Keratinocyte (primary cell): Measurements from ENCODE around the gene PTPRN2. TPM values are rescaled to one million over a fixed set of nuclear protein-coding genes. Genes with fewer than 3 reads are reported as not detected.

Source experiments
- DNase-seq: peaks from one replicate; pipeline ENCODE4 v3.0.0-alpha.2; 2011; ENCODE audit warnings: low read depth, missing footprints, low spot score
- FAIRE-seq: peaks from 2 replicates; lab custom pipeline; 2011; peaks lifted over from hg19 to GRCh38; lab: Jason Lieb, UNC
- H2AFZ ChIP-seq: 2 replicates; pipeline ENCODE4 v1.6.0; 2012; ENCODE audit warnings: low read length, control low read depth, inconsistent platforms; ENCODE audit not compliant: control insufficient read depth
- H3K27ac ChIP-seq: 2 replicates; pipeline ENCODE4 v1.5.1; 2011; ENCODE audit warnings: low read length; ENCODE audit not compliant: control insufficient read depth, insufficient read depth
- H3K27me3 ChIP-seq: 3 replicates; pipeline ENCODE4 v1.6.0; 2011; ENCODE audit warnings: low read length; ENCODE audit not compliant: control insufficient read depth, insufficient read depth; ENCODE audit errors: extremely low read depth
- H3K36me3 ChIP-seq, 2 experiments: 2 replicates in 1 of 2; 3 replicates in 1 of 2; pipeline ENCODE4 v1.5.1; 2011; ENCODE audit warnings: low read length in 2 of 2, mild to moderate bottlenecking in 1 of 2; ENCODE audit not compliant: control insufficient read depth in 2 of 2, insufficient read depth in 2 of 2; ENCODE audit errors: extremely low read depth in 1 of 2
- H3K4me1 ChIP-seq: 3 replicates; pipeline ENCODE4 v1.5.1; 2011; ENCODE audit warnings: low read length; ENCODE audit not compliant: control insufficient read depth, insufficient read depth; ENCODE audit errors: extremely low read depth
- H3K4me2 ChIP-seq: 3 replicates; pipeline ENCODE4 v1.6.0; 2011; ENCODE audit warnings: low read depth, low read length; ENCODE audit not compliant: control insufficient read depth, insufficient read depth; ENCODE audit errors: extremely low read depth
- H3K4me3 ChIP-seq, 3 experiments: fragments of 200-600 bp in 1 of 3; sonication (generic) in 1 of 3; 2 replicates in 2 of 3; 3 replicates in 1 of 3; pipeline ENCODE4 v1.5.1; 2011 to 2016; ENCODE audit warnings: low read length in 3 of 3, mild to moderate bottlenecking in 3 of 3, control low read depth in 2 of 3, inconsistent platforms in 1 of 3, low read depth in 1 of 3, mixed read lengths in 1 of 3, mixed run types in 1 of 3, moderate library complexity in 1 of 3; ENCODE audit not compliant: control insufficient read depth in 2 of 3, insufficient read depth in 2 of 3; ENCODE audit errors: extremely low read depth in 1 of 3
- H3K79me2 ChIP-seq: 2 replicates; pipeline ENCODE4 v1.6.0; 2012; ENCODE audit warnings: low read length; ENCODE audit not compliant: control insufficient read depth, insufficient read depth
- H3K9ac ChIP-seq: 3 replicates; pipeline ENCODE4 v1.6.0; 2011; ENCODE audit warnings: low read length; ENCODE audit not compliant: control insufficient read depth, insufficient read depth; ENCODE audit errors: extremely low read depth
- H3K9me1 ChIP-seq: 3 replicates; pipeline ENCODE4 v1.6.0; 2011; ENCODE audit warnings: low read length; ENCODE audit not compliant: control insufficient read depth, insufficient read depth; ENCODE audit errors: extremely low read depth
- H3K9me3 ChIP-seq: 2 replicates; pipeline ENCODE4 v1.5.1; 2012; ENCODE audit warnings: low read depth, low read length; ENCODE audit not compliant: control insufficient read depth
- H4K20me1 ChIP-seq: 3 replicates; pipeline ENCODE4 v1.6.0; 2011; ENCODE audit warnings: low read length; ENCODE audit not compliant: control insufficient read depth, insufficient read depth; ENCODE audit errors: extremely low read depth
- EZH2 ChIP-seq: IDR thresholded peaks from one replicate; pipeline ENCODE4 v1.6.1; 2012; ENCODE audit warnings: inconsistent platforms, mild to moderate bottlenecking, low read length, moderate library complexity
- dilution Hi-C: fragments of 300-500 bp; cut with MboI; formaldehyde crosslinking; loops from one replicate; pipeline ENCODE4 v1.7.0; 2020; ENCODE audit warnings: low sequenced_read_pairs; ENCODE audit not compliant: extremely low pct_ligation_motif_present
- polyA plus RNA-seq, 5 experiments: library from polyadenylated mRNA; depleted of rRNA in 3 of 5; stranded (reverse) in 3 of 5; stranded (forward) in 1 of 5; unstranded in 1 of 5; fragments of >200 nt; gene quantifications; 1 replicate in 1 of 5; 2 replicates in 3 of 5; 3 replicates in 1 of 5; pipeline versions ENCODE4 v1.2.1 to v1.2.3, GENCODE V29; 2011 to 2012; ENCODE audit warnings: missing spikeins in 2 of 5, low read depth in 1 of 5, low replicate concordance in 1 of 5
- TF ChIP-seq, protein P1 (sequence below), 3 experiments: IDR thresholded peaks in 1 of 3; conservative IDR thresholded peaks in 1 of 3; optimal IDR thresholded peaks in 1 of 3; 2 replicates in 2 of 3; 3 replicates in 1 of 3; pipeline versions ENCODE3 to v1.5.1; 2011; ENCODE audit warnings: low read length in 3 of 3, mild to moderate bottlenecking in 3 of 3, moderate library complexity in 2 of 3, control low read depth in 1 of 3, inconsistent platforms in 1 of 3; ENCODE audit not compliant: insufficient read depth in 2 of 3; ENCODE audit errors: extremely low read depth in 1 of 3

Gene PTPRN2
- polyA plus RNA-seq, 1 donor (not counting 4 experiments of a cell fraction or from before 2014, with no cell fraction given) = not detected

DNA sequence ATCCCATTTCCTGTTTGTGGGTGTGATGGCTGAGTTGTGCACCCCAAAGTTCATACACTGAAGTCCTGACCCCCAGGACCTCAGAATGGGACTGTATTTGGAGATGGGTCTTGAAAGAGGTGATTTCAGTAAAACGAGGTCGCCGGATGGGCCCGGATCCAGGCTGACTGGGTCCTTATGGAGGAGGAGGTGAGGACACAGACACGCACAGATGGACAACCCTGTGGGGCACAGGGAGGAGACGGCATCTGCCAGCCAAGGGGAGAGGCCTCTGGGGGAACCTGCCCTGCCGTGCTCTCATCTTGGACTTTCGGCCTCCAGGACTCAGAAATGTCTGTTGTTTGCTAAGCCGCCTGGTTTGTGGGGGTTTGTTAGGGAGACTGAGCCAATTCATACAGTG is 61.1 kb downstream of the PTPRN2 start:
- no peak for FAIRE-seq
- TF ChIP-seq, protein P1, sequence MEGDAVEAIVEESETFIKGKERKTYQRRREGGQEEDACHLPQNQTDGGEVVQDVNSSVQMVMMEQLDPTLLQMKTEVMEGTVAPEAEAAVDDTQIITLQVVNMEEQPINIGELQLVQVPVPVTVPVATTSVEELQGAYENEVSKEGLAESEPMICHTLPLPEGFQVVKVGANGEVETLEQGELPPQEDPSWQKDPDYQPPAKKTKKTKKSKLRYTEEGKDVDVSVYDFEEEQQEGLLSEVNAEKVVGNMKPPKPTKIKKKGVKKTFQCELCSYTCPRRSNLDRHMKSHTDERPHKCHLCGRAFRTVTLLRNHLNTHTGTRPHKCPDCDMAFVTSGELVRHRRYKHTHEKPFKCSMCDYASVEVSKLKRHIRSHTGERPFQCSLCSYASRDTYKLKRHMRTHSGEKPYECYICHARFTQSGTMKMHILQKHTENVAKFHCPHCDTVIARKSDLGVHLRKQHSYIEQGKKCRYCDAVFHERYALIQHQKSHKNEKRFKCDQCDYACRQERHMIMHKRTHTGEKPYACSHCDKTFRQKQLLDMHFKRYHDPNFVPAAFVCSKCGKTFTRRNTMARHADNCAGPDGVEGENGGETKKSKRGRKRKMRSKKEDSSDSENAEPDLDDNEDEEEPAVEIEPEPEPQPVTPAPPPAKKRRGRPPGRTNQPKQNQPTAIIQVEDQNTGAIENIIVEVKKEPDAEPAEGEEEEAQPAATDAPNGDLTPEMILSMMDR (optimal IDR thresholded peaks at IDR 0.05 in 1 of 3, IDR thresholded peaks at IDR 0.05 in 1 of 3, conservative IDR thresholded peaks at IDR 0.05 in 1 of 3; ENCODE audit: extremely low read depth in 1 of 3, insufficient read depth in 2 of 3, low read length in 3 of 3) = no peak
- TF ChIP-seq EZH2 = no peak
- Histone ChIP-seq H3K79me2 (no peaks in the 10 kb centered on the region), H3K9me1 (no peaks in the 10 kb centered on the region), H3K9me3 (peaks cover 16% of the 10 kb centered on the region), H3K4me1 (no peaks in the 10 kb centered on the region), H3K27ac (no peak overlapping the region), H2AFZ (no peak overlapping the region), H3K4me2 (no peak overlapping the region), H3K4me3 (no peak overlapping the region), H3K9ac (no peak overlapping the region), H3K36me3 (no peaks in the 10 kb centered on the region), H4K20me1 (no peaks in the 10 kb centered on the region), H3K27me3 (no peaks in the 10 kb centered on the region)
- no peak for DNase-seq
- dilution Hi-C loops = no loop called here

DNA sequence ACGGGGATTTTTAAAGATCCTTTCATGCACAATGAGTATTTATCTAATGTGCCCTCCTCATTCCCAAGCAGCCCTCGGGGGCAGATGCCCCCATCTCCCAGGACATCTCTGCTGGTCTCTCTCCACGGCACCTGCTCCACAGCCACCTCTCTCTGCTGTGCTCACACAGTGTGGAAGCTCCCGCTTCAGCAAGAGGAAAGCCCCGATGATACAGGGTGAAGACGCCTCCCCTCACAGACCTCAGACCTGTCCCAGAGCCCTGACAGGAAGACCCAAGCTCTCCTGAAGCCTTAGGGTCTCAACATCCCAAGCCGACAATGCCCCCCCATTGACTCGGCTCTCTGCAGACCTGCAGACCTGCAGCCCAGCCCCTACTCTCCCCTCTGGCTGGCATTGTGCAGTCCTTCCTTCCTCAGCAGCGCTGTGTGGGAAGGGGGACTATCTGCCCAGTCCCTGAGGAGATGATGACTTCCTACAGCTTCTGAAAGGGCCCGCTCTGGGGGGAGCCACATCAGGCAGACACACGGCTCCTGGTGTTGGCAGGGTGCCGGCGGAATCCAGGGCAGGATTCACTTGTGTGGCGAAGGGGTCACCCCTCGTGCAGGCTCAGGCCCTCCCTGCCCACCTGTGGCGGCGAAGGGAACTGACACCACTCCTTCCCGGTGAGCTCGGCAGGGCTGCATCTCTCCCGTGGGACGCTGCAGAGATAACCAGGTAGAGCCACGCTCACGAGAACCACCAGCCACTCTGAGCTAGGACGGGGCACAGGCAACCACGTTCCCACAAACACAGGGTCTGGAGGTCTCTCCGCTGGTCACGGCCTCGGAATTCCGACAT is 61.8 kb downstream of the PTPRN2 start:
- TF ChIP-seq, protein P1 (optimal IDR thresholded peaks at IDR 0.05 in 1 of 3, IDR thresholded peaks at IDR 0.05 in 1 of 3, conservative IDR thresholded peaks at IDR 0.05 in 1 of 3; ENCODE audit: extremely low read depth in 1 of 3, insufficient read depth in 2 of 3, low read length in 3 of 3) = no peak
- no peak for TF ChIP-seq EZH2
- dilution Hi-C loops = no loop called here
- H3K79me2 ChIP-seq = no peaks in the 10 kb centered on the region
- H3K4me1 ChIP-seq = no peaks in the 10 kb centered on the region
- no peaks in the 10 kb centered on the region for H3K9me1 ChIP-seq
- H3K9me3 ChIP-seq = peaks cover 17% of the 10 kb centered on the region
- no peaks in the 10 kb centered on the region for H3K27me3 ChIP-seq
- no peaks in the 10 kb centered on the region for H3K36me3 ChIP-seq
- H3K4me2 ChIP-seq = no peak overlapping the region
- no peak overlapping the region for H3K4me3 ChIP-seq
- FAIRE-seq (no peak), DNase-seq (no peak)
- no peak overlapping the region for H2AFZ ChIP-seq
- H3K9ac ChIP-seq = no peak overlapping the region
- no peak overlapping the region for H3K27ac ChIP-seq
- H4K20me1 ChIP-seq = no peaks in the 10 kb centered on the region
